Urinary bladder (tissue), 4 donors: Measurements from ENCODE around the gene F3. TPM values are rescaled to one million over a fixed set of nuclear protein-coding genes. Genes with fewer than 3 reads are reported as not detected.

Source experiments
- DNase-seq: peaks from one replicate; pipeline ENCODE4 v3.0.0-alpha.2; 2015; ENCODE audit errors: extremely low spot score
- H3K27ac ChIP-seq: one replicate; pipeline ENCODE4 v1.5.1; 2013; ENCODE audit warnings: low read depth, mild to moderate bottlenecking, moderate library complexity
- H3K36me3 ChIP-seq: one replicate; pipeline ENCODE4 v1.6.1; 2013; ENCODE audit warnings: mild to moderate bottlenecking, moderate library complexity; ENCODE audit not compliant: insufficient read depth
- H3K4me1 ChIP-seq: one replicate; pipeline ENCODE4 v1.6.1; 2013; ENCODE audit warnings: mild to moderate bottlenecking, moderate library complexity; ENCODE audit not compliant: insufficient read depth
- H3K4me3 ChIP-seq: one replicate; pipeline ENCODE4 v1.5.1; 2013; ENCODE audit warnings: low read depth, low read length
- WGBS: extraction: QIAGEN DNeasy Blood & Tissue Kit; methylation state at CpG from one replicate; pipeline ENCODE4 v1.1.7; 2013; 5-methylcytosine and 5-hydroxymethylcytosine counted together
- polyA plus RNA-seq: library from polyadenylated mRNA; stranded (reverse); fragments of 200-250 nt; gene quantifications from one replicate; pipeline ENCODE4 v1.2.3, GENCODE V29; 2013
- total RNA-seq: library from RNA; depleted of rRNA; stranded (reverse); fragments of >200 nt; gene quantifications from one replicate; pipeline ENCODE4 v1.2.3, GENCODE V29; 2014
- donor health status: healthy with polysubstance abuse.
- donor health status: healthy.

The F3 gene
- total and polyA plus RNA-seq, 2 donors = 9.7 to 97.0 TPM

DNA sequence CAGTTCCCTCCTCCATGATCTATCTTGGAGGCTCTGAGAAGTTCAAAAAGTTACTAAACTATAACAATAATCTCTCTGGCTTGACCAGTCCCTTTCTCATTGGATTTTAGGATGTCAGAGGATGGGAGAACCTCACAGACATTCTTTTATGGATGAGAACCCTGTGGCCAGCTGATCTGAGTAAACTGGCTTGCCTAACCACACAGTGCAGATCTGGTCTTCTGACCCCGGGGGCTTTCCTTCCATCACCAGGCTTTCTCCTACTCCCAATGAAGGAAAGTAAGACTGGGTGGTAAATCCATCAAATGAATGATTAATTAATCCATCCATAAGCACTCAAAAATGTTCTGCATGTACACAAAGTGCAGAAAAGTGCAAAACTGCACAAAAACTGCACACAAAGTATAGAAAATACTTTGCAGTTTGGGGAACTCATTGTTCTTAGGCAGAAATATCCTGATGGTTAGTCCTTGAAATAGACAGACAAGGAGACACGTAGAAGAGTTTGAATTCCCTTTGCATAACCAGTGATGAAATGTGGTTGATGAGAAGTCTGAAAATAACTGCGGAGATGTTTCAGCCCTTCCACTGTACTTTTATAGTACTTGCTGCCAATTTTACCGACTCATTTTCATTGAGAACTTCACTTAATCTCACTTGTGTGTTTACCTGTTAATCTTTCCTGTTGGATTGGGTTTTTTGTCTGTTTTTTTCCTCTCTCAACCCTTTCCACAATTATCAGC lies 2.5 kb upstream of the F3 start:
- Histone ChIP-seq H3K4me3 (no peak overlapping the region), H3K4me1 (no peaks in the 10 kb centered on the region), H3K27ac (peak overlapping the region; percentile 29), H3K36me3 (no peaks in the 10 kb centered on the region)
- DNase-seq = no peak
- WGBS = 67% methylated on average over 4 of the region's 4 CpGs

- DNase-seq = no peak
- Histone ChIP-seq H3K36me3 (no peaks in the 10 kb centered on the region), H3K4me1 (no peaks in the 10 kb centered on the region), H3K27ac (no peak overlapping the region), H3K4me3 (peak overlapping the region; percentile 66)
- 8% methylated on average over 1 of the region's 1 CpG for WGBS
Observed at GRCh38 chr1:94543001-94543400, 1.4 kb upstream of the F3 start.

- no peaks in the 10 kb centered on the region for H3K4me1 ChIP-seq
- DNase-seq = no peak
- H3K27ac ChIP-seq = peak overlapping the region; percentile 80
- WGBS = 3% methylated on average over 26 of the region's 26 CpGs
- no peaks in the 10 kb centered on the region for H3K36me3 ChIP-seq
- peak overlapping the region; percentile 66 for H3K4me3 ChIP-seq
Observed at GRCh38 chr1:94542088-94542870, 720 bp upstream of the F3 start.

DNA sequence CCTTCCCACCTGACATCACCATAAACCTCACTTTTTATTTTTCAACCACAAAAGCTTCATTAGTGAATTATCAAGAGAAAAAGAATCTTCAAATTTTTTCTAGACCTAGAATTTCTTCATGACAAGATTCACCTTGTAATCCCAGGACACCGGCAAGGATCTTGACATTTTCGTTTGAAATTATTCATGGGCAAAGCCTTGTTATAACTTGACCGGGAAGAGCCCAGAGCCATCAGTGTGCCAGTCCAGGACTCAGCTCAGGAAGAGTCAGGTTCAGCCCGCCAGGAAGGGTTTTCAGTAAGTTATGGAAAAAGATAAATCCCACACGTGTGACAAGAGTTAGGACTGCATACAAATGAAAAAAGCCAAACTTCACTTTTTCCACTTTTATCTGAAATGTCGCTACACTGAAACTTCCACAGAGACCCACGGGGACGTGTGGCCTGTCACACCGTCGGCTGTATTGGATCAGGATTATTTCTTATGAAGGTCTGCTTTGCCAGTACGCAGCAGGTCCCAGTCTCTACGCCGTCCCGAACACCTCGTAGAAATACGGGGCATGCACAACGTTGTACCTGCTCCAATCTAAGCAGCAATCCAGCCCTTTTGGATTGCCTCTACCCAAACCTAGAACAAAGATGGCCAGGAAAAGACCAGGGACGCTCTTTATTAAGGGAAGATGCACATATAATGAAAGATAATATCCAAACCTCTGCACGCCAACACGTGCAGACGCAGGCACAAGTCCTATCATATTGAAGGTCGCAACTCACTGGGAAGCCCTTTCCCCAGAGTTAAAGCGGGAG lies 916 bp downstream of the F3 start:
- Histone ChIP-seq H3K36me3 (peaks cover 2% of the 10 kb centered on the region), H3K4me1 (no peaks in the 10 kb centered on the region), H3K27ac (peak overlapping the region; percentile 67), H3K4me3 (peak overlapping the region; percentile 66)
- WGBS = 47% methylated on average over 23 of the region's 23 CpGs
- no peak for DNase-seq

DNA sequence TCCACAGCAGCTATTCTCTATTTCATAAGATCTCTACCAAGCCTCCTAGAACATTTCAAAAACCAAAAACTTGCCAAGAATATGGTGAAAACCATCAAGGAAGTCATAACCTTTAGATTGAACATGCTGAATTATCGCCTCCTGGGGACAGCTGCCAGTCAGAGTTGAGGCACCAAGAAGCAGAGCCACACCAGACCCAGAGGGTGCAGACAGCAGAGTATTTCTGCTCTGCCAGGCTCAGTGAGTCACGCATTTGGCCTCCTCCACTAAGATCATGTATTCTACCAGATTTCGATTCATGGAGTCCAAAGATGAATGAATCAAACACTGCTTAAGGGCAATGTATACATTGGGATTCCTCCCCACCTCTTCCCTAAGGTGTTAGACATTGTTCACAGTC lies 2.1 kb downstream of the F3 start:
- peaks cover 4% of the 10 kb centered on the region for H3K36me3 ChIP-seq
- 83% methylated on average over 3 of the region's 3 CpGs for WGBS
- no peaks in the 10 kb centered on the region for H3K4me1 ChIP-seq
- no peak for DNase-seq
- peak overlapping the region; percentile 43 for H3K27ac ChIP-seq
- H3K4me3 ChIP-seq = peak overlapping the region; percentile 66

DNA sequence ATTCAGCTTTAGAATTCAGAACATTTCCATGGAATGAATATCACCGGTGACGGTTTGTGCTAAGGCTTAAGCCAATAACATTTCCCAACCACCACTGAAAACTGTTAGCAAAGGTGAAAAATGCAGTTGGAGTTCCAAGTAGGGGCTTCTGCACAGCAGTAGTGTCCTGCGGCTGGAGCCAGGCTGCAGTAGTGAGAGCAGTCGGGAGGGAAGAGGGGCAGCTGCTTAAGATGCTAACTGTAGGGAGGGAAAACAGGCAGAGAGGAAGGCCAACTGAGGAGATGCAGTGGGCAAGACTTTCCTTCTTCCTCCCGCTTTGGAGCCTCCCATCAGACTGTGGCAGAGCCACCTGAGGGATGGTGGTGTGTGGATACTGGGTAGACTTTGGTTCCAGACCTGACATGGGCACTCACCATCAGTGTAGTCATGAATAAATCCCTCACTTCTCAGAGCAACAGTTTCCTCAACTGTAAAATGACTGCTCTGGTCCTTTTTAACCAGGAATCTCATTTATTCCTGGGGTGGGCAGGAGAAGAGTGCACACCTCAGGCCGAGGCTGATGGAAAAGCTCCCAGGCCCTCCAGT lies 3.2 kb downstream of the F3 start:
- peak overlapping the region; percentile 70 for H3K27ac ChIP-seq
- whole genome bisulfite sequencing = 61% methylated on average over 6 of the region's 6 CpGs
- DNase-seq = no peak
- peak overlapping the region; percentile 60 for H3K4me3 ChIP-seq
- peaks cover 4% of the 10 kb centered on the region for H3K36me3 ChIP-seq
- no peaks in the 10 kb centered on the region for H3K4me1 ChIP-seq

GRCh38 chr1:94537254-94537653 lies 4.3 kb downstream of the F3 start:
- Histone ChIP-seq H3K36me3 (peaks cover 4% of the 10 kb centered on the region), H3K4me1 (no peaks in the 10 kb centered on the region), H3K4me3 (peak overlapping the region; percentile 30), H3K27ac (peak overlapping the region; percentile 27)
- no peak for DNase-seq
- 77% methylated on average over 6 of the region's 6 CpGs for WGBS

- no peaks in the 10 kb centered on the region for H3K4me1 ChIP-seq
- 78% methylated on average over 9 of the region's 9 CpGs for WGBS
- no peak overlapping the region for H3K27ac ChIP-seq
- H3K4me3 ChIP-seq = peak overlapping the region; percentile 6
- H3K36me3 ChIP-seq = peaks cover 4% of the 10 kb centered on the region
- no peak for DNase-seq
Observed at GRCh38 chr1:94535879-94536278, 5.7 kb downstream of the F3 start.

- no peak for DNase-seq
- Histone ChIP-seq H3K4me1 (no peaks in the 10 kb centered on the region), H3K36me3 (peaks cover 4% of the 10 kb centered on the region), H3K4me3 (peak overlapping the region; percentile 4), H3K27ac (no peak overlapping the region)
- WGBS = 94% methylated on average over 5 of the region's 5 CpGs
Observed at GRCh38 chr1:94535095-94535494, 6.5 kb downstream of the F3 start.

DNA sequence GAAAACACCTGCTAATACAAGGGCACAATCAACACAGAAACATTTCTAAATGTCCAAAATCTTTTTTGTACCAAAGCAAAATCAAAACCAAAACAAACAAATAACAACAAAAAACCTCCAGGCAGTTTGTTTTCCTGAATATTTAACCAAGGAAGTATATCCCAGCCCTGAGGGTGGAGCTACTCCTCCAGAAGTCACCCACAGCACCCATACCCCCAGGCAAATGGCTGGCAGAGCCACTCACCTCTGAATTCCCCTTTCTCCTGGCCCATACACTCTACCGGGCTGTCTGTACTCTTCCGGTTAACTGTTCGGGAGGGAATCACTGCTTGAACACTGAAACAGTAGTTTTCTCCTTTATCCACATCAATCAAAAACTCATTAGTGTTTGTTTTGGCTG lies 9.5 kb downstream of the F3 start:
- 87% methylated on average over 3 of the region's 3 CpGs for WGBS
- no peak overlapping the region for H3K4me3 ChIP-seq

DNA sequence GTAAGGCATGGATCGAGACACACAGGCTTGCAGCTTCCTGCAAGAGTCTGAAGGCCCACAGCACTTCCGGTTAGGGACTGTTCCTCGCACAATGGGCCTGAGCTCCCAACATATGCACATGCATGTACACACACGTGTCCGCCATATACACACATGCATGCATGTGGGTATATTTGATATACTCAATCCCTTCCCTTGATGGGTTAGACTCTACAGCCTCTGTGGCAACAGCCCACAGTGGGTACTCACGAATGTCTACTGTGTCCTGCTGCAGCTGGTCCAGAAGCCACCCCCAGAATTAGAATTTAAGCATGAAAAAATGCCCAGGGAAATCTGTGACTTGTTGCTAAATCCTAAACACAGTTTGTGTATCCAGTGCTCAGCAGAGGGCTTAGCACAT lies 9.9 kb downstream of the F3 start:
- H3K27ac ChIP-seq = no peak overlapping the region
- no peaks in the 10 kb centered on the region for H3K4me1 ChIP-seq
- H3K4me3 ChIP-seq = no peak overlapping the region
- WGBS = 89% methylated on average over 6 of the region's 6 CpGs
- H3K36me3 ChIP-seq = peaks cover 4% of the 10 kb centered on the region
- DNase-seq = no peak

More for the DNA sequence above, 9.5 kb downstream of the F3 start:
- no peaks in the 10 kb centered on the region for H3K4me1 ChIP-seq
- H3K36me3 ChIP-seq = peaks cover 4% of the 10 kb centered on the region
- no peak overlapping the region for H3K27ac ChIP-seq
- DNase-seq = no peak

DNA sequence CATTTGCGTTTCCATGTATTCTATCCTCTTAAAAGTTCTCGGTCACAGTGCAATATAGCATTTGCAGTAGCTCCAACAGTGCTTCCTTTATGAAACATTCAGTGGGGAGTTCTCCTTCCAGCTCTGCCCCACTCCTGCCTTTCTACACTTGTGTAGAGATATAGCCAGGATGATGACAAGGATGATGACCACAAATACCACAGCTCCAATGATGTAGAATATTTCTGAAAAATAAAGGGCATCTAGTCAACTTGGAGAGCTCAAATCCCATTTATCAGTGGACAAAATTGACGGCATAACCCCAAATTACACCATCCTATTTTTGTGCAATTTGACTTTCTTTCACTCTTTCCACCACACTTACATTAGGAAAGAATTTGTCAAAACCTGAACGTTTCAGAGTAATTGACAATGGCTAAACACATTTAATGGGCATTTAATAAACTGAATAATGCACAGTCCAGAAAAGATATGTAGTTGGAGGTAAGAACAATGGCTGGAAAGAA lies 11.1 kb downstream of the F3 start:
- peaks cover 2% of the 10 kb centered on the region for H3K36me3 ChIP-seq
- WGBS = 89% methylated on average over 4 of the region's 4 CpGs
- no peak for DNase-seq

DNA sequence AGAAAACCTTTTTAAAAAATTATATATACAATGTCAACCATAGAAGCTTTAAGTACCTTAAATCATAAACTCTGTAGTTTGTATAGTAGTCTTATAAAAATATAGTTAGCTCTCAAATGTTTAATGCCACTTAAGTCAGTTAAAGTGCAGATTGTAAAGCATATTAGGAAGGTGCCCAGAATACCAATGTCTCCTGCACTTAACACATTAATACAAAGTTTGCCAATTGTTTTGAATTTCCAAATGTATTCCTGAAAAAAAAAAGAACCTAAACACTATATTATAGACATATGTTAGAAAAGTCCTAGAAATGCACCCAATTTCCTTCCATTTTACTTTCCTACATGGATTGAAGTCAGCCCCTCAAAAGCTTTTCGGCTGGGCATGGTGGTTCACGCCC lies 12.1 kb downstream of the F3 start:
- no peak for DNase-seq
- H3K36me3 ChIP-seq = no peaks in the 10 kb centered on the region
- H3K4me1 ChIP-seq = no peaks in the 10 kb centered on the region
- no peak overlapping the region for H3K27ac ChIP-seq
- WGBS = 99% methylated on average over 2 of the region's 2 CpGs
- H3K4me3 ChIP-seq = no peak overlapping the region

More for the DNA sequence above, 11.1 kb downstream of the F3 start:
- H3K4me1 ChIP-seq = no peaks in the 10 kb centered on the region
- no peak overlapping the region for H3K27ac ChIP-seq
- no peak overlapping the region for H3K4me3 ChIP-seq
